HG02852 (cell line): ENCODE results near the gene GLRX2.

Experiments
- ATAC-seq: cut with Tn5 transposase; IDR thresholded peaks from one replicate; pipeline ENCODE4 v1.9.1; 2021; ENCODE audit warnings: mild to moderate bottlenecking, moderate library complexity; ENCODE audit not compliant: unreplicated experiment

GLRX2 gene

GRCh38 chr1:193113258-193113991, 8.2 kb upstream of the GLRX2 start:
- ATAC-seq = no peak

GRCh38 chr1:193111641-193112090, 6.5 kb upstream of the GLRX2 start:
- no peak for ATAC-seq

GRCh38 chr1:193110864-193111263, 5.7 kb upstream of the GLRX2 start:
- ATAC-seq = no peak

GRCh38 chr1:193110246-193110645, 5.0 kb upstream of the GLRX2 start:
- no peak for ATAC-seq

DNA sequence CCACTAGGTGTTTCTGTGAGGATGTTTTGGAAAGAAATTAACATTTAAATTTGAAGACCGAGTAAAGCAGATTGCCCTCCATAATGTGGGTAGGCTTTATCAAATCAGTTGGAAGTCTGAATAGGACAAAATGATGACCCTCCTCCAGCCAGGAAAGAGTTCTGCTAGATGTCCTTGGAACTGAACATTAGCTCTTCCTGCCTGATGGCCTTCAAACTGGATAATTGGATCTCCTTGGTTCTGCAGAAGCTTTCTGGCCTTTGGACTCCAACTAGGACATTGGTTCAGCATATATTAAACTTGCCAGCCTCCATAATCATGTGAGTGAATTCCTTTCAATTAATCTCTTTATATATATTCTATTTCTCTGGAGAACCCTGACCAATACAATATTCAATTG, 4.4 kb upstream of the GLRX2 start:
- no peak for ATAC-seq

- no peak for ATAC-seq
Observed at GRCh38 chr1:193108471-193108870, 3.3 kb upstream of the GLRX2 start.

- ATAC-seq = no peak
Observed at GRCh38 chr1:193105821-193106177, 585 bp upstream of the GLRX2 start.

DNA sequence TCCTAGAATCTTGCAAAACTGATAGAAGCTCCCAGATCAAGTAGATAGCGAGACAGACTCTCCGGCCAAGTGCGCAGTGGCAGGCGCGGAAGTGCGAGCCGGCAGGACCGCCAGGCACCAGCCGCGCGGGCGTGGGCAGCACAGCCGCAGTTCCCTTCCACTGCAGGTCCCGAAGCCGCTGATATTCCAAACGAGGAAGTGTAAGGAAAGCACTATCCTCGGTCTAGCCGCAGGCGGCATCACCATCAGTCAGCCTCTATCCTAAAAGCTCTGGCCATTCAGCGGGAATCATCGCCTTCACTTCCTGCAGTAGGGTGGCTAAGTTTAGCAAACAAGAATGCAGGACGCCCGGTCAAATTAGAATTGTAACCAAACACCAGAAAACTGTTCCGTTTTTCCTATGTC, 710 bp downstream of the GLRX2 start:
- peak; percentile 41 for ATAC-seq

- no peak for ATAC-seq
Observed at GRCh38 chr1:193103759-193104501, 1.3 kb downstream of the GLRX2 start.

DNA sequence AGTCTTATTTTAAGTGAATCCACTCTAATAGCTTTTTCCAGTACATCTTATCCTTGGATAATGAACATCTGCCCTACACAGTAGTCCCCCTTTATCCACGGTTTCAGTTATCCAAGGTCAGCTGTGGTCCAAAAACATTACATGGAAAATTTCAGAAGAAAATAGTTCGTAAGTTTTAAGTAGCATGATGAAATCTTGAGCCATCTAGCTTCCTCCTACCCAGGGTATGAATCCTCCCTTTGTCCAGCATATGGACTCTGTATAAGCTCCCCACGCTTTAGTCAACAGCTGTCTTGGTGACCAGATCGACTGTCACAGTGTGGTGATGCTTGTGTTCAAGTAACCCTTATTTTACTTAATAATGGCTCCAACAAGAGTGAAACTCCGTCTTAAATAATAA, 2.6 kb downstream of the GLRX2 start:
- no peak for ATAC-seq

DNA sequence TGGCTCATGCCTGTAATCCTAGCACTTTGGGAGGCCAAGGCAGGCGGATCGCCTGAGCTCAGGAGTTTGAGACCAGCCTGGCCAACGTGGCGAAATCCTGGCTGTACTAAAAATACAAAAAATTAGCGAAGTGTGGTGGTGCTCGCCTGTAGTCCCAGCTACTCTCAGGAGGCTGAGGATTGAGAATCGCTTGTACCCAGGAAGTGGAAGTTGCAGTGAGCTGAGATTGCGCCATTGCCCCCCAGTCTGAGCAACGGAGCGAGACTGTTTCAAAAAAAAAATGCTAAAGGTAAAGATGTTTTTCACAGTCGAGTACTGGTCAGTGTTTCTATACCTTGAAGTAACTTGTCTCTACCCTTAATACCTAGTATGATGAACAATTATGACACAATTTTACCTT, 11.1 kb downstream of the GLRX2 start:
- no peak for ATAC-seq

DNA sequence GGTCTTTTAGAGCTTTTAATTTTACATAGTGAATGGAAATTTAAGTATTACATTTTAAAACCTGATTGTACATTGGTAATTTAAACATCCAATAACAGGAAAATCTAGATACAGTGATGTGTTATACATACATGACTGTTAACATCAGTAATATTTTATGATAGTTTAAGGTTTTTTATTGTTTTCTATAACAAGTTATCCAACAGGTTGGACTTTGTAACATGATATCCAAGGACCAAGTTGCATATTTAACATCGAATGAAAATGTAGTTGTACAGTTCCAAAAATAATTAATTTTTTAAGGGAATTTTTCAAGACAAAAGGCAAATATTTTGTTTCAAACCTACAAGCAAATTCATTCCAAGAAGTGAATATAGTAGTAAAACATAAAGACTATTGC, 14.3 kb downstream of the GLRX2 start:
- no peak for ATAC-seq

DNA sequence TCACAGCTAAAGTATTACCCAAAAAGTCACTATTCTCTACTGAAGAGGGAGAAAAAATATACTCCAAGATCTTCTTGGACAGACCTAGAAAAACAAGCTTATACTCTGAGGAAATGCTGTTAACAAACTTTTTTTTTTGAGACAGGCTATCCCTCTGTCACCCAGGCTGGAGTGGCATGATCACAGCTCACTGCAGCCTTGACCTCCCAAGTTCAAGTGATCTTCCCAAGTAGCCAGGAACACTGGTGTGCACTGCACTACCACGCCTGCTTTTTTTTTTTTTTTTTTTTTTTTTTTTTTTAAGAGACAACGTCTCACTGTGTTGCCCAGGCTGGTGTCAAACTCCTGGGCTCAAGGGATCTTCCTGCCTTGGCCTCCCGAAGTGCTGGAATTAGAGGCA, 17.3 kb downstream of the GLRX2 start:
- ATAC-seq = no peak

- no peak for ATAC-seq
Observed at GRCh38 chr1:193086342-193086741, 18.9 kb downstream of the GLRX2 start.

- no peak for ATAC-seq
Observed at GRCh38 chr1:193085263-193085662, 20.0 kb downstream of the GLRX2 start.

GRCh38 chr1:193083365-193084088, 21.7 kb downstream of the GLRX2 start:
- ATAC-seq = peak; percentile 99

DNA sequence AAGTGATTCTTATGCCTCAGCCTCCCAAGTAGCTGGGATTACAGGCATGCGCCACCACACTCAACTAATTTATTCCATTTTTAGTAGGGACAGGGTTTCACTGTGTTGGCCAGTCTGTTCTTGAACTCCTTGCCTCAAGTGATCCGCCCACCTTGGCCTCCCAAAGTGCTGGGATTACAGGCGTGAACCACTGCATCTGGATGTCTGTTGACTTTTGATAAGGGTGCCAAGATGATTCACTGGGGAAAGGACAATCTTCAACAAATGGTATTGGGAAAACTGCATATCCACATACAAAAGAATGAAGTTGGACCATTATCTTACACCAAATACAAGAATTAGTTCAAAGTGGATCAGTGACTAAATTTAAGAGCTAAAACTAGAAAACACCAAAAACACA, 26.0 kb downstream of the GLRX2 start:
- no peak for ATAC-seq

DNA sequence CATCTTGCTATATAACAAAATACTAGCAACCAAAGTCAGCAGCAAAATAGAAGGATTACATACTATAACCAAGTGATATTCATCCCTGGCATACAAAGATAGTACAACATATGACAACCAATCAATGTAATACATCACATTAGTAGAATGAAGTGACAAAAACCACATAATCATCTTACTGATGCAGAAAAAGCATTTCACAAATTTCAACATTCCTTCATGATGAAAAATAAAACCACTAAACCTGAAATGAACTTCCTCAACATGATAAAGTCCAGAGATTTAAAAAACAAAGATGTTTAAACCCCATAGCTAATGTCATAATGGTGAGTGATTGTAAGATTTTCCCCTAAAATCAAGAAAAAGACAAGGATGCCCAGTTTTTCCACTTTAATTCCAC, 27.2 kb downstream of the GLRX2 start:
- ATAC-seq = no peak

- peak; percentile 70 for ATAC-seq
Observed at GRCh38 chr1:193070942-193071341, 34.3 kb downstream of the GLRX2 start.

DNA sequence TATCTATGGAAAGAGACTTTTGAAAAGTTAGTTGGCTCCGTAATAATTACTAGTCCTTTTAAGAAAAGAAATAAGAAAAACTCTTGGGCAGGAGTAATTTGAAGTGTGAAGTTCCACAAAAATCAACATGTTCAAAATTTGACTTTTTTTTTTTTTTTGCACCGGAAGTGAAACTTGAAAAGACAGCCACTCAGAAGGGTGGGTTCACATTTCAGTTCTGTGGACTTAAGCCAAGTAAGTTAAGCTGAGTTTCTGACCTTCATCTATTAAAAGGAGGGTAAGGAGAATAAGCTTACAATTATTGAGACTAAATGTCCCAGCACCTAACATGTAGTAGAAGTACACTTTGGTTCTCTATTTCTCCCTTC, 34.8 kb downstream of the GLRX2 start:
- ATAC-seq = no peak

DNA sequence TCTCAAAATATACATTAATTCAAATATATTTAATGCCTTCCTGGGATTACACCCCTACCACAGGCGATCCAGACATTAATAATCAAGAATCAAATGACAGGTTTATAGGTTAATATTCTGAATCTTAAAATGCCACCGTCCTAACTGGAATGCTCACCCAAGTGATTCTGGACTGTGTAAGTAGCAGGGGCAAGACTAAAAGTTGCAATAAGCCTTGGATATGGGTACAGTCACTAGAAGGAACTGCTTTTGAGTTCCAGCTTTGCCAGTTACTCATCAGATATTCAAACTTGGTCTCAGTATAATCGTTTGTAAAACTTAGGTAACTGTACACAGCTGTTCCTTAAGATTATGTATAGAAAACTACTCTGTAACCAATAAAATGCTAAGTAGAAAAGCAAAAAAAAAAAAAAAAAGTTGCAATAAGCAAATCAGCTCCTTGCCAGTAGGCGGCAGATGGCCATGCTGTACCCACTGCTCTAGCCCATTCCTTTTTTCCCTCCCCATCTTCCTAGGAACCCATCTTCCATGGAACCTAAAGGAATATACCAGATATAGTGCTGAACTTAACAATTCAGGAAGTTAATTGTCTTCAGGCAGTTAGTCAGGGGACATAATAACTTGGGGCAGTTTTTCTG, 35.3 kb downstream of the GLRX2 start:
- ATAC-seq = no peak
